ENCODE measurements around the gene PTCH2. TPM values are rescaled to one million over a fixed set of nuclear protein-coding genes. Genes with fewer than 3 reads are reported as not detected.
A peak's percentile ranks its signal among the peaks of the same experiment; 100 is the strongest.

The PTCH2 gene
- total and polyA plus RNA-seq, 2 of the 13 experiments (the other 11 are each of a cell fraction or from before 2014, with no cell fraction given), result 0.60 to 1.5 TPM

DNA sequence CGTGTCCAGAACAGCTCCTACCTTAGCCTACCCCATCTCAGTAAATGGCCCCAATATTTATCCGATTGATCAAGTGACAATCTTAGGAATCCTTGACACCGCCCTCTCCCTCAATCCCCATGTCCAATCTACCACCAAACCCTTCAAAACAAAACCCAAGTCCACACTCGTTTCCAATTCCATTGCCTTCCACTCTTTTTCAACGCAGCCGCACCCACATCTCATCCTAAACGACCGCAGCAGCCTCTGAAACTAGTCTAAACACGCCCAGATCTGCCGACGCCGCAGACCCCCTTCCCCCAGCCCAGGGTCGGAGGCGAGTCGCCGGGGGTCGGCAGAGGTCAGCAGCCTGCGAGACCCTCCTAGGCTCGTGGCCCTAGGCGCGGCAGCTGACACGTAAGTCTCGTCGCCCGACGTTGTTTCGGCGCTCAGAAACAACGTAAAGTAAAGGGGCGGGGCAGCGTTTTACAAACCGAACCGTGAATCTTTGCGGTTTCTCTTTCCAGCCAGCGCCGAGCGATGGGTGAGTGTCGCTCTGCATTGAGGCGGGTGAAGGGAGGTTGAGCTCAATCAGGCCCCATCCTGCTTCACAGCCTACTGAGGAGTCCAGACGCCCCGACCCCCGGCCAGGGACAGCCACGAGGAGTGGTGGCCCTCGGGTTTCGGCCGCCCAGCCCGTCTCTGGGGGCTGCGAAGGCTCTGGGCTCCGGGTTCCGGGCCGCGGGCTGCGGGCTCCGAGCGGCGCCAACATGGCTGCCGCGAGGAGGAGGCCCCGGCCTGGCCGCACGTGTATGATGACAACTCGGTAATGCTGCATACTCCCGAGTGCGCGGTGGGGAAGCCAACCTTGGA, 67.7 kb downstream of the PTCH2 start, which contains the start of gene RPS8 (continued):
- TF ChIP-seq GATAD1 (CRISPR knock-in tag; IDR thresholded peaks at IDR 0.05), result peak; percentile 97
- no peak for TF ChIP-seq ZNF496 (CRISPR knock-in tag; IDR thresholded peaks at IDR 0.05; ENCODE audit: insufficient replicate concordance)
- TF ChIP-seq ZNF124 (CRISPR knock-in tag; IDR thresholded peaks at IDR 0.05), result peak; percentile 55; the same call in 1 of the 2 replicates
- no peak; the same call in 1 of the 2 replicates for TF ChIP-seq WIZ (CRISPR knock-in tag; IDR thresholded peaks at IDR 0.05)
- TF ChIP-seq, protein P1, sequence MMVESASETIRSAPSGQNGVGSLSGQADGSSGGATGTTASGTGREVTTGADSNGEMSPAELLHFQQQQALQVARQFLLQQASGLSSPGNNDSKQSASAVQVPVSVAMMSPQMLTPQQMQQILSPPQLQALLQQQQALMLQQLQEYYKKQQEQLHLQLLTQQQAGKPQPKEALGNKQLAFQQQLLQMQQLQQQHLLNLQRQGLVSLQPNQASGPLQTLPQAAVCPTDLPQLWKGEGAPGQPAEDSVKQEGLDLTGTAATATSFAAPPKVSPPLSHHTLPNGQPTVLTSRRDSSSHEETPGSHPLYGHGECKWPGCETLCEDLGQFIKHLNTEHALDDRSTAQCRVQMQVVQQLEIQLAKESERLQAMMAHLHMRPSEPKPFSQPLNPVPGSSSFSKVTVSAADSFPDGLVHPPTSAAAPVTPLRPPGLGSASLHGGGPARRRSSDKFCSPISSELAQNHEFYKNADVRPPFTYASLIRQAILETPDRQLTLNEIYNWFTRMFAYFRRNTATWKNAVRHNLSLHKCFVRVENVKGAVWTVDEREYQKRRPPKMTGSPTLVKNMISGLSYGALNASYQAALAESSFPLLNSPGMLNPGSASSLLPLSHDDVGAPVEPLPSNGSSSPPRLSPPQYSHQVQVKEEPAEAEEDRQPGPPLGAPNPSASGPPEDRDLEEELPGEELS (CRISPR knock-in tag; IDR thresholded peaks at IDR 0.05), result peak; percentile 49; the same call in 1 of the 2 replicates
- TF ChIP-seq HNRNPLL (IDR thresholded peaks at IDR 0.05; ENCODE audit: low read depth, low read length, poor library complexity, severe bottlenecking), result peak; percentile 80
- no peak for TF ChIP-seq DNMT1 (CRISPR knock-in tag; IDR thresholded peaks at IDR 0.05)
- TF ChIP-seq ASH2L (IDR thresholded peaks at IDR 0.05; ENCODE audit: insufficient read length, low read depth, low read length), result peak; percentile 86
- no peak for TF ChIP-seq ZMYM2 (CRISPR knock-in tag; IDR thresholded peaks at IDR 0.05)
- no peak for TF ChIP-seq ZNF572 (CRISPR knock-in tag; IDR thresholded peaks at IDR 0.05)
- peak; percentile 93; the same call in 1 of the 2 replicates for TF ChIP-seq ZNF747 (CRISPR knock-in tag; IDR thresholded peaks at IDR 0.05; ENCODE audit: borderline replicate concordance)
- TF ChIP-seq ZNF550 (CRISPR knock-in tag; IDR thresholded peaks at IDR 0.05; ENCODE audit: borderline replicate concordance), result no peak
- no peak for TF ChIP-seq NFE2L2 (IDR thresholded peaks at IDR 0.05; ENCODE audit: low read length)
- TF ChIP-seq JUND (CRISPR knock-in tag; IDR thresholded peaks at IDR 0.05), result peak; percentile 15; the same call in 1 of the 2 replicates
- TF ChIP-seq NFIB (CRISPR knock-in tag; IDR thresholded peaks at IDR 0.05; ENCODE audit: borderline replicate concordance), result no peak
- peak; percentile 89; the same call in 1 of the 2 replicates for TF ChIP-seq SIN3A (IDR thresholded peaks at IDR 0.05; ENCODE audit: borderline replicate concordance, low read depth, low read length)
- peak; percentile 100 for TF ChIP-seq ZBTB7A (CRISPR knock-in tag; IDR thresholded peaks at IDR 0.05)
- TF ChIP-seq, protein P2, sequence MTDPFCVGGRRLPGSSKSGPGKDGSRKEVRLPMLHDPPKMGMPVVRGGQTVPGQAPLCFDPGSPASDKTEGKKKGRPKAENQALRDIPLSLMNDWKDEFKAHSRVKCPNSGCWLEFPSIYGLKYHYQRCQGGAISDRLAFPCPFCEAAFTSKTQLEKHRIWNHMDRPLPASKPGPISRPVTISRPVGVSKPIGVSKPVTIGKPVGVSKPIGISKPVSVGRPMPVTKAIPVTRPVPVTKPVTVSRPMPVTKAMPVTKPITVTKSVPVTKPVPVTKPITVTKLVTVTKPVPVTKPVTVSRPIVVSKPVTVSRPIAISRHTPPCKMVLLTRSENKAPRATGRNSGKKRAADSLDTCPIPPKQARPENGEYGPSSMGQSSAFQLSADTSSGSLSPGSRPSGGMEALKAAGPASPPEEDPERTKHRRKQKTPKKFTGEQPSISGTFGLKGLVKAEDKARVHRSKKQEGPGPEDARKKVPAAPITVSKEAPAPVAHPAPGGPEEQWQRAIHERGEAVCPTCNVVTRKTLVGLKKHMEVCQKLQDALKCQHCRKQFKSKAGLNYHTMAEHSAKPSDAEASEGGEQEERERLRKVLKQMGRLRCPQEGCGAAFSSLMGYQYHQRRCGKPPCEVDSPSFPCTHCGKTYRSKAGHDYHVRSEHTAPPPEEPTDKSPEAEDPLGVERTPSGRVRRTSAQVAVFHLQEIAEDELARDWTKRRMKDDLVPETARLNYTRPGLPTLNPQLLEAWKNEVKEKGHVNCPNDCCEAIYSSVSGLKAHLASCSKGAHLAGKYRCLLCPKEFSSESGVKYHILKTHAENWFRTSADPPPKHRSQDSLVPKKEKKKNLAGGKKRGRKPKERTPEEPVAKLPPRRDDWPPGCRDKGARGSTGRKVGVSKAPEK (CRISPR knock-in tag; IDR thresholded peaks at IDR 0.05; ENCODE audit: borderline replicate concordance), result no peak
- TF ChIP-seq ZNF773 (CRISPR knock-in tag; IDR thresholded peaks at IDR 0.05; ENCODE audit: borderline replicate concordance), result peak; percentile 62; the same call in 1 of the 2 replicates
- TF ChIP-seq SPEN (CRISPR knock-in tag; IDR thresholded peaks at IDR 0.05; ENCODE audit: low read depth), result peak; percentile 98
- TF ChIP-seq POLR2AphosphoS2 (IDR thresholded peaks at IDR 0.05; ENCODE audit: low read depth, low read length), result peak; percentile 94
- peak; percentile 58 for TF ChIP-seq NCOA2 (CRISPR knock-in tag; IDR thresholded peaks at IDR 0.05)
- TF ChIP-seq SMARCE1 (IDR thresholded peaks at IDR 0.05; ENCODE audit: borderline replicate concordance), result no peak

Measured in HepG2 (cell line).